C4-2B (cell line): ENCODE results near the gene RAPGEF3.

Experiments used
- H3K27ac ChIP-seq: fragments of 450-650 bp; 2 replicates; pipeline ENCODE4 v1.5.1; 2017
- ZFX ChIP-seq: fragments of 450-650 bp; IDR thresholded peaks from 2 replicates; pipeline ENCODE4 v1.6.1; 2017
- TF ChIP-seq, protein P1 (sequence below): fragments of 450-650 bp; conservative IDR thresholded peaks from 2 replicates; pipeline ENCODE4 v1.5.1; 2017; ENCODE audit warnings: mild to moderate bottlenecking

Gene RAPGEF3

DNA sequence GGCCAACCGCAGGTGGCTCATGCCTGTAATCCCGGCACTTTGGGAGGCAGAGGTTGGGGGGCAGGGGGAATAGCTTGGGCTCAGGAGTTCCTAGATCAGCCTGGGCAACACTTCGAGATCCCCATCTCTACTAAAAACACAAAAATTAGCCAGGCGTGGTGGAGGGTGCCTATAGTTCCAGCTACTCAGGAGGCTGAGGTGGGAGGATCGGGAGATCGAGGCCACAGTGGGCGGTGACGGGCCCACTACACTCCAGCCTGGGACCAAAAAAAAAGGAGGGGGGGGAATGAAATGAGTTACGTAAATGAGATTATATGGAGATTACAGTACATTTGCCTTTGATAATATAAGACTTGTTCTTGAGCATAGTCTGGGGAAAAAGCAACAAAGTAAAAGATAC, 54.0 kb downstream of the RAPGEF3 start:
- TF ChIP-seq, protein P1, sequence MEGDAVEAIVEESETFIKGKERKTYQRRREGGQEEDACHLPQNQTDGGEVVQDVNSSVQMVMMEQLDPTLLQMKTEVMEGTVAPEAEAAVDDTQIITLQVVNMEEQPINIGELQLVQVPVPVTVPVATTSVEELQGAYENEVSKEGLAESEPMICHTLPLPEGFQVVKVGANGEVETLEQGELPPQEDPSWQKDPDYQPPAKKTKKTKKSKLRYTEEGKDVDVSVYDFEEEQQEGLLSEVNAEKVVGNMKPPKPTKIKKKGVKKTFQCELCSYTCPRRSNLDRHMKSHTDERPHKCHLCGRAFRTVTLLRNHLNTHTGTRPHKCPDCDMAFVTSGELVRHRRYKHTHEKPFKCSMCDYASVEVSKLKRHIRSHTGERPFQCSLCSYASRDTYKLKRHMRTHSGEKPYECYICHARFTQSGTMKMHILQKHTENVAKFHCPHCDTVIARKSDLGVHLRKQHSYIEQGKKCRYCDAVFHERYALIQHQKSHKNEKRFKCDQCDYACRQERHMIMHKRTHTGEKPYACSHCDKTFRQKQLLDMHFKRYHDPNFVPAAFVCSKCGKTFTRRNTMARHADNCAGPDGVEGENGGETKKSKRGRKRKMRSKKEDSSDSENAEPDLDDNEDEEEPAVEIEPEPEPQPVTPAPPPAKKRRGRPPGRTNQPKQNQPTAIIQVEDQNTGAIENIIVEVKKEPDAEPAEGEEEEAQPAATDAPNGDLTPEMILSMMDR = no peak
- no peak for TF ChIP-seq ZFX
- H3K27ac ChIP-seq = no peak overlapping the region

DNA sequence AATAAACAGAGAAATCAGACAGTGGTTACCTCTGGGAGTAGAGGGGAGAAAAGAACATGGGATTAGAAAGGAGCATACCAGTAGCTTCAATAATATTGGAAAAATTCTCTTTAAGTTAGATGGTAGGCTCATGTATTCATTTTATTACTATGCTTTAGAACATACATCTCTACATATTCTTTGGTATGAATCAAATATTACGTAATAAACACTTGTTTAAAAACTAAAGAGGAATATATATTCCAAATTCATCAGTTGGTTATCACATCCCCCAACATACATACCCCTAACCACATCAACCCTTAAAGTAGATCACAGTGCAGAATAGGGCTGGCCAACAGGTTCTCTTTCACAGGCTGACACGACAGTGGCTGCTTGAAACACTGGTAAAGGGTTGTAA, 58.4 kb downstream of the RAPGEF3 start:
- no peak for TF ChIP-seq ZFX
- TF ChIP-seq, protein P1 = no peak
- H3K27ac ChIP-seq = no peak overlapping the region

DNA sequence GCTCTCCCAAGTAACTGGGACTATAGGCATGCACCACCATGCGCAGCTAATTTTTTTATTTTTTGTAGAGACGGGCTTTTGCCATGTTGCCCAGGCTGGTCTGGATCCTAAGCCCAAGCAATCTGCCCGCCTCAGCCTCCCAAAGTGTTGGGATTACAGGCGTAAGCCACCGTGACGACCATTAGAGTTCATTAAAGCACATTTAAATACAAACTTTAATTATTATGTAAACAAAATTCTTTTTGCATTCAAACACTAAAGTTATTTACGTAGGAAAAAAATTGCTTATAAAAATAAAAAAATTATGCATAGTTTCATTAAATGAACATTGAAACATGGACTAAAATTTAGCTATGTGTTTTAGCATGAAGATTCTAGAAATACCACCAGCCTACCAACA, 60.0 kb downstream of the RAPGEF3 start:
- no peak overlapping the region for H3K27ac ChIP-seq

DNA sequence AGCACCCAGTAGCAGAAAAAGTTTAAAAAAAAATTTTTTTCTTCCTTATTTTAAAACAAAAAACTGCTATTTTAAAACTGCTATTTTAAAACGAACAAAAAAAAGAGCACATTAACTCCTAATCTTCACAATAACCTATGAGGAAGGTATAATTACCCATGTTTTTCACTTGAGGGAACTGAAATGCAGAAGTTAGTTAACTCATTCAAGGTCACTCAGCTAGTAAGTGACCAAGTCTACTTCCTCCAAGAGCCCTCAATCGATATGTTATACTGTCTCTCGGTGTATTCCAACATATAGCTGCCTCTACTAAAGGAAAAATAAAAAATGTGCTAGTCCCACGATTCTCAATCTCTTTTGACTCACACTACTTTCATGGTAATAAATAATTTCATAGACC, 60.6 kb downstream of the RAPGEF3 start:
- TF ChIP-seq ZFX = no peak
- TF ChIP-seq, protein P1 = no peak
- H3K27ac ChIP-seq = no peak overlapping the region

More for the DNA sequence above, 60.0 kb downstream of the RAPGEF3 start:
- TF ChIP-seq ZFX = no peak

DNA sequence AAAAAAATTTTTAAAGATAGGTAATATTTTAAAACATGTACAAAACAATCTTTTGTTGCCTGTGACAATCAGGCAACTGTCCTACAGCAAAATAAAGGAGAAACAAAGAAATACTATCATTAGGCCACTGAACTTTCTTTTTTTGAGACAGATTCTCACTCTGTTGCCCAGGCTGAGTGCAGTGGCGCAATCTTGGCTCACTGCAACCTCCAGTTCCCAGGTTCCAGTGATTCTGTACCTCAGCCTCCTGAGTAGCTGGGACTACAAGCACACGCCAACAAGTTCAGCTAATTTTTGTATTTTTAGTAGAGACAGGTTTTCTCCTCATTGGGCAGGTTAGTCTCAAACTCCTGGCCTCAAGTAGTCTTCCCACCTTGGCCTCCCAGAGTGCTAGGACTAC, 69.5 kb downstream of the RAPGEF3 start:
- TF ChIP-seq, protein P1 = no peak
- TF ChIP-seq ZFX = no peak

DNA sequence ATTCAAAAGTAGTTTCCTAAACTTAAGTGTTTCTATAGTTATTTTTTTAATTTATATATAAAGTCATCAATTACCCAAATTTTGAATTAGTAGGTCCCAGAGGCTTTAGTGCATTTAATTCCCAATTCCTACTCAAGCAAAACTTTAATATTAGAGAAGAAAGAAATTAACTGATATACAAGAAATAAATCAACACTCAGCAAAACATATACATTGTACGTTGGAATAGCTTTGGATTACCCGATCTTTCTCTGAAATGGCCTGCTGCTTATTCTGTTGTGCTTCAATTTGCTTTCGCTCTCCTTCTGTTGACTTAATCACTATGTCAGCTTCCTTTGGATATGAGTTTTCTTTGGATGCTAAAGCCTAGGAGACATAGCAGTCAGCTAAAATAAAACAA, 71.0 kb downstream of the RAPGEF3 start:
- H3K27ac ChIP-seq = no peak overlapping the region
- no peak for TF ChIP-seq ZFX
- TF ChIP-seq, protein P1 = no peak

More for the DNA sequence above, 69.5 kb downstream of the RAPGEF3 start:
- H3K27ac ChIP-seq = no peak overlapping the region

DNA sequence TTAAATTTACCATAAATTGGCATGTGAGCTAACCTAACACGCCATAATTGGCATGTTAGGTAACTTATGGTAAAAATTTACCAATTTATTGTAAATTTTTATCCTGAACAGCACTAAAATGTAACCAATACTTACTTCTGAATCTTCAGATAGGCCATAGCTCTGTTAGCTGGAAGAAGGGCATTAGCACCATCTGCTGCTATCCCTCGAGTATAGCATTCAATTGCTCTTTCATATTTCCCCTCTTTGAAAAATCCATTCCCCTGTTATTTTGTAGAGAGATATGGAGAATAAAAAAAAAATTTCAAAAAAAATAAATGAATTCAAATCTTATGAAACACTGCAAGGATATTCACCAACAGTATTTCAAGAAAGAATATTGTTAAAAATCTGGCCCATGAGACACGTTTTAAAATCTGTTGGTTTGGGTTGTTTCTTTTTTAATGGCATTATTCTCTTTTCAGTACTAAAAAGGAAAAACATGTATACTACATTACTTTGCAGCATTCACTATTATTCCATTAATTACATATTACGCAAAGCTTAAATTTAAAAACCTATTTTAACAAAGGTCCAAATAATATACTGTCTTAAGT, 71.9 kb downstream of the RAPGEF3 start:
- H3K27ac ChIP-seq = no peak overlapping the region
- TF ChIP-seq, protein P1 = peak; percentile 70
- no peak for TF ChIP-seq ZFX
